Ramos (cell line): ENCODE data around the gene CHPT1.

ENCODE experiments used
- in situ Hi-C: fragments of 300-500 bp; cut with MboI; formaldehyde crosslinking; loops from one replicate; pipeline ENCODE4 v1.14.3; 2022; ENCODE audit warnings: low sequenced_read_pairs; ENCODE audit not compliant: unreplicated experiment

CHPT1 gene

GRCh38 chr12:101750152-101750551 lies 52.7 kb downstream of the CHPT1 start:
- in situ Hi-C loops: loop anchor here (25.0 kb wide), 1 partner anchor 338 kb away; the partner anchor contains the start of gene ARL1

DNA sequence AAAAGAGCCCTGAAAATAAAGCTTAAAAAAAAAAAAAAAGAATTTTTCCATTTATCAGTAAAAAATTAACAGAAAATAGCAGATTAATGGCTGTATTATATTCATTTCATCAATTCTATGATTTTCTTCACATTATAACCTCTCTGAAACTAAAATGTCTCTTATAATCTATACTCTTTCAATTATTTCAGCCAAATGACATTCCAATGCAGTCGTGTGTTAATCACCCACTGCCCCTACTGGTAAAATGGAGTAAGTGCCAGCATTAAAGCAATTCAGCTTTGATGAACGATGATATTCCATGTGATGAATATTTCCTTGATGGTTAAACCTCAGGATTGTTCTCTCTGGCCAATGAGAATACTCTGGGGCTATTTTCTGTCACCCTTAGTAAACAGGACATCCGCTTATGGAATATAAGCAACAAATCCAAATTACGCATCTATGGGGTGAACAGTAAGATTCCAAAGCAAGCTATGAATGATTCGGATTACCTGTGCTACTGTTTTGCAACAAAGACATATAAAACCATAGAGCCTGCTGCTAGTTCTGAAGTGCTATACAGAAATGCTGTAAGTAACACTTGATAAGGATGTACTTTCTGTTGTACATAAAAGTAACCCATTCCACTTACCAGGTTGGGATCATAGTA lies 62.1 kb downstream of the CHPT1 start:
- in situ Hi-C loops: loop anchor here (25.0 kb wide), 1 partner anchor 347 kb away; the partner anchor contains the start of gene ARL1

GRCh38 chr12:101761350-101761749 lies 63.9 kb downstream of the CHPT1 start:
- in situ Hi-C loops: loop anchor here (25.0 kb wide), 1 partner anchor 349 kb away; the partner anchor contains the start of gene ARL1

- in situ Hi-C loops: loop anchor here (25.0 kb wide), 1 partner anchor 349 kb away; the partner anchor contains the start of gene ARL1
Observed at GRCh38 chr12:101761781-101762180, 64.3 kb downstream of the CHPT1 start.

DNA sequence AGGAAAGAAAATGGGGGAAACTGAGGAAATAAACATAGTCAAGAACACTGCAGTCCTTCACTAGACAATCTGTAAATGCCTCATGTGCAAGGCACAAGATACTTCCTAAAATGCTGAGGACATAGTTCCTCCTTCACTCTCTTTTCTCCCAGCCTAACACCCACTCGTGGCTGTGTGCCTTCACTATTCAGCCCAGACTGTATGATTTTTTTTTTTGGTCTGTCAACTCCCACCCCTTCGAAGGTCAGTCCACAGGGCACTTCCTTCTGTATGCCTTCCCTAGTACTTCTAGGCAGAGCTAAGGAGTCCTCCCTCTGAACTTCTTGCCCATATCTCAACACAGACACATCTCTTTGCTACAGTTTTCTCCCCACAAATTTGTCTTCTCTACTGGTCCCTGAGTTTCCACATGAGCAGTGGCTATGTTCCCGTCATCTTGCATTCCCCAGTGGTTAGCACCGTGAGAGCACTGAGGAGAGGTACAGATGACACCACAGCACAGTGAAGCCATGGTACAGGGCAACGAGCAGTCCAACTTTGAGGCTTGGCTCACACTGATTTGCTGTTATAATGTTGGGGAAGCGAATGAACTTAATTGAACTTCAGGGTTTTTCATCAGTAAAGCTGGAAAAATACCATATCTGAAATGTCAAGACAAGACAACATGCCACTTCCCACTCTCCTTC lies 65.9 kb downstream of the CHPT1 start:
- in situ Hi-C loops: loop anchor here (25.0 kb wide), 1 partner anchor 351 kb away; the partner anchor contains the start of gene ARL1

GRCh38 chr12:101764051-101764792 lies 66.8 kb downstream of the CHPT1 start:
- in situ Hi-C loops: loop anchor here (25.0 kb wide), 1 partner anchor 352 kb away; the partner anchor contains the start of gene ARL1

- in situ Hi-C loops: loop anchor here (25.0 kb wide), 1 partner anchor 355 kb away; the partner anchor contains the start of gene ARL1
Observed at GRCh38 chr12:101767537-101767936, 70.1 kb downstream of the CHPT1 start.

- in situ Hi-C loops: loop anchor here (25.0 kb wide), 1 partner anchor 356 kb away; the partner anchor contains the start of gene ARL1
Observed at GRCh38 chr12:101768781-101769180, 71.3 kb downstream of the CHPT1 start.

GRCh38 chr12:101769865-101770264 lies 72.4 kb downstream of the CHPT1 start:
- in situ Hi-C loops: loop anchor here (25.0 kb wide), 1 partner anchor 358 kb away; the partner anchor contains the start of gene ARL1

GRCh38 chr12:101772012-101772775 lies 74.8 kb downstream of the CHPT1 start:
- in situ Hi-C loops: loop anchor here (25.0 kb wide), 1 partner anchor 360 kb away; the partner anchor contains the start of gene ARL1

DNA sequence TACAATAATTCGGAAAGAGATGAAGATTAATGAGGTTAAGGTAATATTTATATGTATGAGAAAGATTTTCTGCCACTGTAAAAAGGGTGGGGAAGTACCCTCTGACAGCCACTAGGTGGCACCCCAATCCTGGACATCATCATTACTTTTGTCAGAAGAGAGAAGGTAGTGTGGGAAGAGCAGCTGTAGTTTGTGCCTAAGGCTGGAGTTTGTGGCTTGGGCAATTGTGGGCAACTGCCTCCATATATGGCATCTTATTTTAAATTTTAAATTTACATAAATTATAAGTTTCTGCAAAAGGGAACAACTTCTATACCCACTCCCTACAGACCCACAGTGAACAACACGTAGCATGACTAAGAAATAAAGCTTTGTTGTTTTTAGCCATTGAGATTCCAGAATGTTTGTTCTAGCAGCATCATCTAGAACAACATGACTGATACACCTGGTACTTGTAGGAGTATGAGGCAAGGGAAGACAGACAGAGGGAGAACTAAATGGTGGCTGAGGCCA lies 76.3 kb downstream of the CHPT1 start:
- in situ Hi-C loops: loop anchor here (25.0 kb wide), 1 partner anchor 361 kb away; the partner anchor contains the start of gene ARL1

- in situ Hi-C loops: loop anchor here (5.0 kb wide), 1 partner anchor 56 kb away; the partner anchor contains the start of gene GNPTAB
Observed at GRCh38 chr12:101775816-101776215, 78.4 kb downstream of the CHPT1 start.

GRCh38 chr12:101777485-101777884 lies 80.0 kb downstream of the CHPT1 start:
- in situ Hi-C loops: loop anchor here (5.0 kb wide), 1 partner anchor 55 kb away; the partner anchor contains the start of gene GNPTAB

DNA sequence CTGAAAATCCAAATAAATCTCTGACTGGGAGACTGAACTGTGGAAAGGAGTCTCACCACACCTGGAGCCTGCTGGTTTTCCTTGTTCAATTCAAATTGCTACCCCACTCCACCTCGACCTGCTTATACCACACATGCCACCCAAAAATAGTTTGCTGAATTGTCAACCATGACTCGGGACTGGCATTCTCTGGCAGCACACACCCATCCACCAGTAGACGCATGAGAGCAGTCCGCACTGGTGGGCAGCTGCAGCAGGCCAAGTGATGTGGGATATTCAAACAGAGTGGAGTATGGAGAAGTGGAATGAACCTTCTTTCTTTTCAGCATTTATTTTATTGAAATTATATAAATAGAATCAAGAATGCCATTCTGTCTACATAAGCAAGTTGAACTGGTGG lies 80.5 kb downstream of the CHPT1 start:
- in situ Hi-C loops: loop anchor here (5.0 kb wide), 1 partner anchor 54 kb away; the partner anchor contains the start of gene GNPTAB
